NCI-H2227 treated with DMSO at 0.1 percent for 48 hours (cell line): Measurements from ENCODE around the gene SH2D1B.

ENCODE experiments used
- DNase-seq: peaks from one replicate; lab custom pipeline; 2025; lab: John Stamatoyannopoulos, UW

SH2D1B gene

DNA sequence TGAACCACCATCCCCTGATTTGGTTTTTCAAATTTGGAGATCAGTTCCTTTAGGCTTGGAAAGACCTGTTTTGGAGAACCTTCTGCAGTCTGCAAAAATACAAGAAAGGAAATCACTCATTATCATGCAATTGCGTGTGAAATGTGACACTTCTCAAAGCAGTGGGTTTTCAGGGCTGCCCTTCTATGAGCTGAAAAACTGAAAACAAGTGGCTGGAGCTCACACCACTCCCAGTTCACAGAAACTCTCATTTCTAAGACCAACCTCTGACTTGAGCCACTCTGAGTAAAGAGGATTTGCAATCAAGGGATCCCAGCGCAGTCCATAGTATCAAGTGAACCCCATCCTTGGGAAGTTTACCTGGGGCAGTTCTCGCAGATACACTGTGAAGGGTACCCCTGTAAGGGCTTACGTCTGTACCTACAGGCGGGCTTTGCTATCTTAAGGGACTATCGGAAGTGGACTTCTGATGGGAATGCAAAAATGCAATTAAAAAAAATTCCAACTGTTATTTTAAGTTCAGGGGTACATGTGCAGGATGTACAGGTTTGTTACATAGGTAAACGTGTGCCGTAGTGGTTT lies 12.8 kb downstream of the SH2D1B start:
- DNase-seq: no peak

- DNase-seq: no peak
Observed at GRCh38 chr1:162397943-162398560, 13.9 kb downstream of the SH2D1B start.

DNA sequence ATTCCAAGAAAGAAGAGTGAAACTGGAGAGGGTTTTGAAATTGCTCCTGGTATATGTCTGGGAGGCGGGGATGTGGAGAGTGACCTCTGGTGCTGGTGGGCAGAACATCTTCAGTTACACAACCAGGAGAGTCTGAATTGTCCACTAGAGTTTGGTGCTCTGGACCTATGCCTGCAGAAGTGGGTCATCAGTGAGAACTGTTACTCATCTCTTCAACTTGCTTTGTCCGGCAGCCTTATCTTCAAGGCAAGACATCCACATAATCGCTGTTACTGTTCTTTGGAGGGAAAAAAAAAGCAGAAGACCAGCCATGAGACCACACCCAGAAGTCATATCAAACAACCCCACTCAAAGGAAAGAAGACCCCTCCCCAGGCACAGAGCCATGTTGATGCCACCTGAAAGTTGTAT lies 14.9 kb downstream of the SH2D1B start:
- DNase-seq: no peak

DNA sequence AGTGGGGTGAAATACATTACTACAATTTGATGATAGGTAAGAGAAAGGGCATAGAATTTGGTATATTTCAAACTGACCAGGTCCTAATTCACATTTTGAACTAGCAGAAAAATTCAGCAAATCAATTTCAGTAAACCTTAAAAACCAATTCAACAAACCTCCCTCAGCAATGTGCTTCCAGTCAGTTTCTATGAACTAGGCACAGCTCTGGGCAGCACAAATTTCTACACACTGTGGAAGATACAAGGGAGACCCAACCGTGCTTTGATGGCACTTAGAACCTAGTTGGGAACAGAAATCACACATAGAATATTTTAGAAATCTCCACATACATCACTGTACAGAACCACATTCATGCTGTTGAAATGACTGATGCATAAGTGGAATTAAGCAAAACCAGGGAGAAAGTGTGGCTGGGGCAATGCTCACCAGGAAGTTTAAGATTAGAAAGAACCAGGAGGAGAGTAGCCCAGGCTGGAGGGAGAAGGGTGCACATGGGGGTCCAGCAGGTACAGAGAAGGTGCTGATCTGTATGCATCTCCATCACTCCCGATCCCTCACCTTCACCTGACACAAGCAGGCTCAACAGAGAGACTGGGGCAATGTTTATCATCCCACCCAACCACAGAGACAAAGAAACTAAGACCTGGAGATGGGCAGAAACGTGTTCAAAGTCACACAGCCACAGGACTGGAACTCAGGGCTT lies 15.6 kb downstream of the SH2D1B start:
- DNase-seq: no peak

DNA sequence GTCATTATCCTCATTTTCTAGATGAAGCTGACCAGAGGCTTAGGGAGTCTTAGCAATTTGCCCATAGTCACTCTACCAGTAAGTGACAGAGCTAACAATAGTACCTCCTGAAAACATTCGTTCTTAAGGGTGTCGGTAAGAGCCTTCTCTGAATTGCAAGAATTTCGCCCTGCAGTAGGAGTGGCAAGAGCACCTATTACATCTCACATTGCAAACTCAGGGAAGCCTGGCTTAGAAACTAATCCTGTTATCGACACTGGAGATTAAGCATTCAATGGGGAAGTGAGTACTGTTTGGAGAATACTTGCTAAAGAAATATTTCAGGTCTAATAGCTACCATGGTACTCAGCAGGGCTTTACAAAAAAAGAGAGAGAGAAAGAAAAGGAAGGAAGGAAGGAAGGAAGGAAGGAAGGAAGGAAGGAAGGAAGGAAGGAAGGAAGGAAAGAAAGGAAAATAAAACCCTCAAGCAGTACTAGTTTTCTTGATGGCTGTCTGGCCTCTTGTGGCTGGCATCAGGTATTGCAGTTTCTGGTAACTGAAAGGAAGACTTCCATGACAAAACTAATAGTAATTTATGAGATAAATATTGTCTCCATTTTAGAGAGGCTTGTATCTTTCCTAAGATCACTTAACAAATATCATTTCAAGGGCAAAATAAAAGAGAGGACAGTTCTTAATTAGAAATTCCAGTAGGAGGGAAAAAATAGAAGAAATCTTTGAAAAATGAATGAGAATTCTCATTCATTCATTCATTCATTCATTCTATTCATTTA lies 20.0 kb downstream of the SH2D1B start:
- peak; percentile 46 for DNase-seq

DNA sequence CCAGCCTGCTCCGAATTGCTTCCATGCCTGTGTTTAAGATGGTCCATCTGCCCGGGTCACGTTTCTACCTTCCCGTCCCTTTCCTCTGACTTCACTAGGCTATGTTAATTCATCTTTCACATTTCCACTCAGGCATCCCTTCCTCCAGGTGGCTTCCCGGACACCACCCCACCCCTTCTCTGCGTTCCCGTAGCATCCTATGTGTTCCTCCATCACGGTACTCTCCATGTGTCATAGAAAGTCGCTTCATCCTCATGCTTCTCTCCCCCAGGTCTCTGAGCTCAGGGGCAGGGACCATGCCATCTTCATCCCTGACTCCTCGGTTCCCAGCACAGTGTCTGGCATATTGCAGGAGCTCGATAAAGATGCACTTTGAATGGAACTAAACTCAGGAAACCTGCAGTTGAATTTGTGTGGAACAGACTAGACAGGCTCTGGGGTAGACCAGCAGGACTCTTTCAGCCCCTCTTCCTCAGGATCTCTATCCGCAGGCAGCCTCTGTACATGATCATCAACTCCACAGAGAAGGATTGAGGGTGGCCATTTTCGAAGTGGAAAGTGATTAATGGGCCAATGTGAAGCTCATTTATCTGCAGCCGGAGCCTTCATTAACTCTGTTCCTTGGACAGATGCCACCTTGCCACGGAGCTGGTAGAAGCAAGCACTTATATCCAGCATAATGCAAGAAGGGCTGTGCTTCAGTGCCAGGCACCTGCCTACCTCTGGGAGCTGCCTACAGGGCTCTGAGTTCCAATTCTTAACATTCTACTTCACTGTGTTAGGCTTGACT lies 21.3 kb downstream of the SH2D1B start:
- DNase-seq: no peak

DNA sequence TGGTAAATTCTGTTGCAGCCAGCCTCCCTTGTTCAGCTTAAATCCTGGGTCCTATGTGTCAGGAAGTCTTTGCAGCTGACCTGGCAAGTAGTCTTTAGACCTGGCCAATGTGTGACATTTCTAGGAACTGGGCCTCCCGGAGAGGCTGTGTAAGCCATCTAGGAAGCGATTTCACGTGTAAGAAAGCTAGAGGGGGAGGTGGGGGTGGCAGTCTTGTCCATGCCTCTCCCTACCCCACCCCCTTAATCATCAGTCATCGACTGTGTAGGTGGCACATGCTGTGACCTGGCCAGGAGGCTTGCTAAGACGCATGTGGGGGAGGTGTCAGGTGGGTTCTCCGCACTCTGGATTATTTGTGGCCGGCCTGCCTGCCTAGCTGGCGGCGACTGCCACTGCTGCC lies 22.0 kb downstream of the SH2D1B start:
- no peak for DNase-seq

DNA sequence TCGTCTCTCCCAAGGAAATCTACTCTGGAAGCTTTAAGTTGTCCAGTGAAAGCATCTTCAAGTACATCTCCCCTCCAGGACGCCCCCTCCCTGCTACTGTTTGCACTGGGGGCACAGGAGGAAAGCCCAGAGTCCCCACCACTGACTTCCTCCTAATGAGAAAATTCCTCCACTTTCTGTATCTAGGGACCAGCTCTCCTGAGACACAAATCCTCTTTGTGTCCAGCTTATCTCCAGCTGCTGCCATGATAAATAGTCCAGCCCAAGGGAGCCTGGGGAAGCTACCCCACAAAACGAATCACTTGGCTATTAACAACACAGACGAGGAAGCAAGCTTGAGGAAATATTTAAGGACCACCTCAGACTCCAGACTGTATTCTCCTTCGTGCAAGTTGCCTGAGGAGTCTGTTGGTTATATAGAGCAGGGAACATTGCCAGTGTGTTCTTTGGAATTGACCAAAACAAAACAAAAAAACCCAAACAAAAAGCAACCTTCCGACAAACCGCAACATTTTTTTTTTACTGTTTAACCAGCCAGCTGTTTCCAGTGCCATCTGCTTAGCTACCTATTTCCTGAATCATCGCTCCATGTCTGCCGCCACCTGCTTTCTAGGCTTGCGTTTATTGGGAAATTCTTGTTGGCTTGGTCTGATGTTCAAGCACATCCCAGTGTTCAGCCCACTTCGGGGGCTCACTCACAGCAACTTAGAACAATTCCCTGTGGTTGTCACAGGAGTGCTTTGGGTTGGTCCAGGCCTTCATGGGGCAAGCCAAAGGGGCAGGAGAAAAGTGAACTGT lies 22.7 kb downstream of the SH2D1B start:
- DNase-seq: no peak

- no peak for DNase-seq
Observed at GRCh38 chr1:162388615-162389014, 23.3 kb downstream of the SH2D1B start.

DNA sequence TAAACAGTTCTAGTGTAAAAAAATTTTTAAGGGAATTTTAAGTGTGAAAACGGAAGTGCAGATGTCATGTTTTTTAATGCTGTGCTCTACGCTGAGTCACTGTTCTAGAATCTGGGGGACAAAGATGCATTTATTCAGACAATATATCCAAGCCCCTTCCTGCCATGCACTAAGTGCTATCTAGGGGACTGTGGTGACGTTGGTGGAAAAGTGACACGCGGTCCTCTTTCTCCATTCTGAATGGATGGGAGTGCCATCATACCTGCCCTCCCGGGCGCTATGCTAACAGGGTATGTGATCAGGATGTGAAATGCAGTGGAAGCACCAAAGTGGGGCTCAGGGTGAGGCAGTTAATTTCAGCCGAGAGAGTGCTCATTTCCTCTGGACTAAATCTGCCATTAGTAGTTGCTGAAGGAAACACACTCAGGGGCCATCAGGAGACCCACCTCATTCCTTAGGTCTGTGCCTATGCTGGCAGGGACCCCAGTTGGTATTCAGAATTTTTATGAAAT lies 23.8 kb downstream of the SH2D1B start:
- no peak for DNase-seq

DNA sequence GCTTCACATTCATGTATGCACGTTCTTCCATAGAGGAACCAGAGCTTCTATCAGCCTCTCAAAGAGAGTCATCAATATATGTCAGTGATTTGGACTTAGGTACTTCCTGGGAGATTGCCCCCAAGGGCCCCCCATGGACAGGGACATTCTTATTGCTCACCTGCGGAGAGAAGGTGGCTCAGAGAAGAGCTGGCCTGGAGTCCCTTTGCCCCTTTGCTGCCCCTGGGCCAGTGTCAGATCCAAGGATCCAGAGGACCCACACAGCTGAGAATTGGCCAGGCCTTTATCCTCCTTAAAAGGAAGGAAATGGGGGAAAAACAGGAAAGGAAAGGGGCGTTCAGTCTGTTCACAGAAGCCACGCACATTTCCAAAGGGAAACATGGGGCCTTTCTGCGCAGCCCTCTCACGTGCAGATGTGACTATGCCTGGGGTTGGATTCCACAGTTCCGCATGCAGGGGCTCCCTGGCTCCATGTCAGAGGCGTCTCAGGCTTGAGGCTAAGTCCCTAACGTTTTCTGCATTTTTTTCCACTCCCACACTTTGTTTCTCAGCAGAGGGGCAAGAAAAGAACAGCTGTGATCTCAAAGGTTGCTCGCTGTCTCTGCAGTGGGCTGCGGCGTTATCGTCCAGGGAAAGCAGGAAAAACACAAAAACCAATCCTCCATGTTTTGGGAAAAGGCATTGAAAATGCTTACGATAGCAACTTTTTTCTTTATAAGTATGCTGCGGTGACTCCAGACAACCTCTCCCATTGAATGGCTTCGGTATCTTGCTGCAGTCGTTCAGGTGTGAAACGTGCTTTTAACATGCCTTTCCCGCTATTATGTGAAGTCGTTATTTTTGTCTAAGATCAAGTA lies 24.5 kb downstream of the SH2D1B start:
- DNase-seq: no peak

- no peak for DNase-seq
Observed at GRCh38 chr1:162386292-162387225, 25.4 kb downstream of the SH2D1B start.

- DNase-seq: no peak
Observed at GRCh38 chr1:162385702-162386101, 26.2 kb downstream of the SH2D1B start.

DNA sequence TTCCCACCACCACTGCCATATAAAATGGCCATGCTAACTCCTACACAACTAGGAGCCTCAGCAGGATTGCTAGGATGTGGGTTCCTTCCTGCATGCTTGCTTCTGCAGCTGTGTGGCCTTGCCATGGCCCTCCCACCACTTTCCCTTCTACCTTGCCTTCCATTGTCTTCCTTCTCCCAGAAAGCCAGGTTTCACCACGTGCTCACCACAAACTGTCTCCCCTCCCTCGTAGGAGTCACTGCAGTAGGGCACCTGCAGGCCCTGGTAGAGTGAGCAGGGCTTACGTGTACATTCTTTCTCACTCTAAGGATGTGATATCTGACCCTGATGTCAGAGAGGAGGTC lies 26.7 kb downstream of the SH2D1B start:
- DNase-seq: no peak

DNA sequence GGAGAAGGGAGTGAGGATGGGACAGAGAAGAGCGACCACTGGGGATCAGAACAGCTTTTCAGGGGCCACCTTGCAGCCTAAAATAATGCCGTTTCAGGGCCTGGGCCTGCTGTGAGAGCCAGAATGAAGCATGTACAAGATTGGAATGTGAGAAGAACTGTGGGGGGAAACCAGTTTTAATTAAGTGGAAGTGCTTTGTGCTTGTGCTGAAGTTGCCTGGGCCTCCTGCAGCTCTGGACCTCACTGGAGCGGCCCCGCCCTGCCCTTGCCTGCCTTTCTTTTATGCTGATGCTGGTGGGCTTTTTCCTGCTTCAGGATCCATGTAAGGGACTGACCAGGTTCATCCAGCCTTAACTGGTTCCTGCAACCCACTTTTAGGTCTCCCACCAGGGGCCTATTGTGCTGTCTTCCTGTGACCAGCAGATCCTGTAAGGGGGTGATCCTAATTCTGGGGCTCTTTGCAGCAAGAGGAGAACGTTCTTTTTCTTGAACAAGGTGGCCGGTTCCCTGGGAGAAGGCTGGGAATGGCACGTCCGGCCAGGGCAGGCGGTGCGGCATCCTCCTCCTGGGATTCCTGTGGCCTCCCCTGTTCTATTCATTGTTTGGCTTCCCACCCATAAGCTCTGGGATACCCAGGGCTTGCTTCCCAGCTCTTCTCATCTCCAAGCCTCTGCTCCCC lies 27.2 kb downstream of the SH2D1B start:
- DNase-seq: no peak

GRCh38 chr1:162384116-162384515 lies 27.8 kb downstream of the SH2D1B start:
- no peak for DNase-seq

GRCh38 chr1:162383516-162383915 lies 28.4 kb downstream of the SH2D1B start:
- no peak for DNase-seq

DNA sequence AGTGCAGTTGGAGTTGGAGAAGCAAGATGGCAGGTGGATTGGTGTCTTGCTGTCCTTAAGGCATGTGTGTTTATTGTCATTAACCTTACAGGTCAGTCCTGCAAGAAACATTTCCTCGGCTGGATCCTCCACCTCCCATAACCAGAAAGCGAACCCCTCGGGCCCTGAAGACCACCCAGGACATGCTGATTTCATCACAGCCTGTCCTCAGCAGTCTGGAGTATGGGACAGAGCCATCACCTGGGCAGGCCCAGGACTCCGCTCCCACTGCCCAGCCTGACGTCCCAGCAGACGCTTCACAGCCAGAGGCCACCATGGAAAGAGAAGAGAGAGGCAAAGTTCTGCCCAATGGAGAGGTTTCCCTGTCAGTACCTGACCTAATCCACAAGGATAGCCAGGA lies 28.8 kb downstream of the SH2D1B start:
- DNase-seq: no peak
